ENCODE measurements around the gene GGA1.

GGA1 gene

DNA sequence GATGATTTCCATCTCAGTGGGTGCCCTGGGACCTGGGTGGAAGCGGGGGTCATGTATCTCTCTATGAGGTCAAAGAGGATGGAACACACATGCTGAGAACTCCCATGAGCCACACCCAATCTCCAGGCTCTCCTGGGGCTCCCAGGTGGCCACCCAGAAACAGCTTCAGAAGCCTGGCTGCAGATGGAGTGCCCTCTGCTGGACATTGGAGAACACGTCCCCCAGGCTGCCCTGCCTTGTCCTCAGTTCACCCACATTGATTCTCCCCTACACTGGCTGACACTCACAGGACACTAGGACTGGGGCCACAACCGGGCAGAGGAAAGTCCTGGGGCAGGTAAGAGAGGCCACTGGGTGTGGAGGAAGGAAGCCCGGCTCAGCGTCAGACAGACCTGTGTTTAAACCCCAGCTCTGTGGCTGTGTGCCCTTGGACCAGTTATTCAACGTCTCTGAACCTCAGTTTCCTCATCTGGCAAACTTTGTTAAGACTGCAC lies 73.0 kb downstream of the GGA1 start:
- H3K4me3 ChIP-seq (ENCODE audit: control insufficient read depth, low read depth, low read length), result no peak overlapping the region

More for the DNA sequence above, 73.0 kb downstream of the GGA1 start:
- TF ChIP-seq, protein P1, sequence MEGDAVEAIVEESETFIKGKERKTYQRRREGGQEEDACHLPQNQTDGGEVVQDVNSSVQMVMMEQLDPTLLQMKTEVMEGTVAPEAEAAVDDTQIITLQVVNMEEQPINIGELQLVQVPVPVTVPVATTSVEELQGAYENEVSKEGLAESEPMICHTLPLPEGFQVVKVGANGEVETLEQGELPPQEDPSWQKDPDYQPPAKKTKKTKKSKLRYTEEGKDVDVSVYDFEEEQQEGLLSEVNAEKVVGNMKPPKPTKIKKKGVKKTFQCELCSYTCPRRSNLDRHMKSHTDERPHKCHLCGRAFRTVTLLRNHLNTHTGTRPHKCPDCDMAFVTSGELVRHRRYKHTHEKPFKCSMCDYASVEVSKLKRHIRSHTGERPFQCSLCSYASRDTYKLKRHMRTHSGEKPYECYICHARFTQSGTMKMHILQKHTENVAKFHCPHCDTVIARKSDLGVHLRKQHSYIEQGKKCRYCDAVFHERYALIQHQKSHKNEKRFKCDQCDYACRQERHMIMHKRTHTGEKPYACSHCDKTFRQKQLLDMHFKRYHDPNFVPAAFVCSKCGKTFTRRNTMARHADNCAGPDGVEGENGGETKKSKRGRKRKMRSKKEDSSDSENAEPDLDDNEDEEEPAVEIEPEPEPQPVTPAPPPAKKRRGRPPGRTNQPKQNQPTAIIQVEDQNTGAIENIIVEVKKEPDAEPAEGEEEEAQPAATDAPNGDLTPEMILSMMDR (conservative IDR thresholded peaks at IDR 0.05; ENCODE audit: control insufficient read depth, insufficient read depth, low read depth, low read length), result peak; percentile 93
- DNase-seq (ENCODE audit: low read depth), result peak; percentile 89
